ENCODE results near the gene POU2F3. TPM values are rescaled to one million over a fixed set of nuclear protein-coding genes. Genes with fewer than 3 reads are reported as not detected.

POU2F3 gene
- total and polyA plus RNA-seq, 5 donors = 0.05 to 0.31 (median 0.20) TPM; not detected in 1

DNA sequence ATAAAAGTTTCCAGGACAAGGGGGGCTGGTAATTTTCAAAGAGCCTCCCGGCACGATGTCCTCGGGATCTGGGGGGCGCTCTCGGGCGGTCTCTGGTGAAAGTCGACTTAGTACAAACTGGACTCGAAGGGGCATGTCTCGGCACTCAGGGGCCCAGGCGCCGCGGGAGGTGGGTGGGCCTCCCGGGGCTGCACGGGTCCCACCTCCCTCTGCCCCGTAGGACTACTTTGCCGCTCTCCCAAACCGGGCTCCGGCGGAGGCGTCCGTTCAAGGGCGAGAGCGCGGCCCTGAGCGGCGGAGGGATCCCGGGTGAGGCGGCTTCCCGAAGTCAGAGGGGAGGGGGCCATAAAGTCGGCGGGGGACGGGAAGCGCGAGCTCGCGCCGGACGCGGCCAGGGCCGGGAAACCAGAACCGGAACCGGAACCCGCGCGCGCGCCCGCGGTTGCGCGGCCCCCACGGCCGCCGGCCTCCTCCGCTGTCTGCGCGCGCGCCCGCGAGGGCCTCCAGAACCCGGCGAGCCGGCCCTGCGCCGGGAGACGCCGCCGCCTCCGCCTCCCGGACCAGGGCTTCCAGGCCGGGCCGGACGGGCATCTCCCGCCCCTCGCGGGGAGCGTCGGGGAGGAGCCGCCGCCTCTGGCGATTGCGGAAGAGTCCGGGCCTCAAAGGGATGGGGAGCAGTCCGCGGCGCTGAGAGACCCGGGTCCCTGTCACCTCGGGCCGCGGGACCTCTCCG, 96.1 kb downstream of the POU2F3 start, which contains the start of gene ARHGEF12:
Gene ARHGEF12, plus strand, starts transcription at position 506 of the 733 bp plus-strand sequence. CDS start 831 bp downstream, outside the sequence.
- WGBS = under 1% methylated on average over 92 of the region's 92 CpGs
- peak; percentile 87 to 88 for ATAC-seq
- intact Hi-C loops (cut with DNase I) = loop anchor here in 3 of 4 donors (5.0 to 10.0 kb wide), 3 partner anchors 96 to 159 kb away; no protein-coding TSS in a partner anchor
- Histone ChIP-seq H3K9me3 (ENCODE audit: control insufficient read depth, low read length) (no peaks in the 10 kb centered on the region), H3K27ac (ENCODE audit: low read length) (peak within 1 kb of the TSS; percentile 99), H3K4me3 (ENCODE audit: low read length) (peak within 1 kb of the TSS; percentile 94), H3K4me1 (ENCODE audit: control insufficient read depth, insufficient read depth, low read length) (no peaks in the 10 kb centered on the region), H3K27me3 (ENCODE audit: control insufficient read depth, insufficient read depth) (no peaks in the 10 kb centered on the region)
- peak; percentile 97 to 99 (median 98) for DNase-seq

DNA sequence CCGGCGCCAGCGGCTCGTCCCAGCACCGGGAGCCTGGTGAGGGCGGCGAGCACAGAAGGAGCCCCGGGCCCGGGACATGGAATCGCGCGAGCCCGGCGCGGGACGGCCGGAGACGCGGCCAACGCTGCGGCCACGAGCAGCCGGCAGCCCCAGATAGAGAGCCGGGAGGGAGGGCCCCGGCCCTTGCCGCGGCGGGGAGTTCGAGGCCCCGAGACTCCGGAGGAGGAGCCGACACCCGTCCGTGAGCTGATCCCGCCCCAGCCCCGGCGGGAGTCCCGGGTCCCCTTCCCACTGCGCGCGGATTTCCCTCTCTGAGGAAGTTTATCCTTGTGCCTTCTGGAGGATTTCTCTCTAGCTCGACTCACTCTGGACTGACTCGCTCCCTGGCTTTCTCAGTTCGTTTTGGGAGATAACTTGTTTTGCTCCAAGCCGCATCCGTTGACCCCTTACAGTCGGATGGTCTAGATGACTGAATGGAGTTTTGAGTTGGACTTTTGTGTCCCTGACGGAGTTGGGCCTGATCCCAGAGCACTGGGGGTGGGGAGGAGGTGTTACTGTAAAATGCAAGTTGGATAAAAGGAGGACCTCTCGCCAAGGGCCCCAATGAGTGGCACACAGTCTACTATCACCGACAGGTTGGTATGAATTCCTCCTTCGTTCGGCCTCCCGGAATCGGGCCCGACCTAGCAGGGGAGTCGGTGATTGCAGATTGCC, 96.9 kb downstream of the POU2F3 start:
- under 1% methylated on average over 56 of the region's 56 CpGs for WGBS
- intact Hi-C loops (cut with DNase I) = loop anchor here in 3 of 4 donors (5.0 to 10.0 kb wide), 3 partner anchors 96 to 158 kb away; no protein-coding TSS in a partner anchor
- ATAC-seq = peak; percentile 47 to 55
- Histone ChIP-seq H3K4me1 (ENCODE audit: control insufficient read depth, insufficient read depth, low read length) (no peaks in the 10 kb centered on the region), H3K9me3 (ENCODE audit: control insufficient read depth, low read length) (no peaks in the 10 kb centered on the region), H3K27ac (ENCODE audit: low read length) (peak overlapping the region; percentile 98), H3K27me3 (ENCODE audit: control insufficient read depth, insufficient read depth) (no peaks in the 10 kb centered on the region), H3K4me3 (ENCODE audit: low read length) (peak overlapping the region; percentile 94)
- DNase-seq = peak; percentile 66 to 87 (median 79)

DNA sequence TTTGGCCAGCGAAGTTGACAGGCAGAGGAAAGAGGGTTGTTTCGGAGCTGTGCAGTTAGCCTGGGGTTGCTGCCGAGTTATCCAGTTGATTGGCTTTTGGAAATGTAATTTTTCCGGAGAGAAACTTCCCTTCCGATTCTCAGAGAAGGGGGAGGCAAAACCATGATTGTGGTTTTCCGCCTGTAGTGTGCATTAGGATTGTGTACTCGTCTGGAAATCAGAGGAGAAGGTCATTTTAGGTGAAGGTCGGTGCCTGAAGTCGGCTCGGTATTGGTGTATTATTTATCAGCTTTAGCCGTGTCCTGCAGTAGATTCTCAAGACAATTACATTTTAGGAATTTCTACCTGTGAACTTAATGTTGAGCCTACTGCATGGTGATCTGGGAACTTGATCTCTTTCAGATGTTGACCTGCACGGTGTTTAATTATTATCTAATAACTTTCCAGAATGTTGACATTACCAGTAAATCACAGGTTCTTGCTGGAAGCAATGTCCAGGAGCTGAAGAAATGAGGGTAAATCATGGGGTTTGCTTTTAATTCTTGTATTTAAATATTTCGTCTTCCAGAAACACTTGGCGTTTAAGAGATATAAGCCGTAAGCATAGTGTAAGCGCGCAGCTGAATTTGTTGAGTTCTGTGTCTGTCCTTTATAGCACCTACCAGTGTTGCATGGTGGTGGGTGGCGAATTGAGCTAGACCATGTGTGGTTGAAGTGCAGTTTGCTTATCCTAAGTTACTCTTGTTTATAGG, 97.6 kb downstream of the POU2F3 start:
- 6% methylated on average over 18 of the region's 18 CpGs for WGBS
- DNase-seq = no peak
- H3K27me3 ChIP-seq (ENCODE audit: control insufficient read depth, insufficient read depth) = no peaks in the 10 kb centered on the region
- no peaks in the 10 kb centered on the region for H3K9me3 ChIP-seq (ENCODE audit: control insufficient read depth, low read length)
- no peaks in the 10 kb centered on the region for H3K4me1 ChIP-seq (ENCODE audit: control insufficient read depth, insufficient read depth, low read length)
- no peak for ATAC-seq
- intact Hi-C loops (cut with DNase I) = loop anchor here in 3 of 4 donors (5.0 to 10.0 kb wide), 3 partner anchors 95 to 157 kb away; no protein-coding TSS in a partner anchor
- peak overlapping the region; percentile 94 for H3K4me3 ChIP-seq (ENCODE audit: low read length)
- peak overlapping the region; percentile 98 for H3K27ac ChIP-seq (ENCODE audit: low read length)

DNA sequence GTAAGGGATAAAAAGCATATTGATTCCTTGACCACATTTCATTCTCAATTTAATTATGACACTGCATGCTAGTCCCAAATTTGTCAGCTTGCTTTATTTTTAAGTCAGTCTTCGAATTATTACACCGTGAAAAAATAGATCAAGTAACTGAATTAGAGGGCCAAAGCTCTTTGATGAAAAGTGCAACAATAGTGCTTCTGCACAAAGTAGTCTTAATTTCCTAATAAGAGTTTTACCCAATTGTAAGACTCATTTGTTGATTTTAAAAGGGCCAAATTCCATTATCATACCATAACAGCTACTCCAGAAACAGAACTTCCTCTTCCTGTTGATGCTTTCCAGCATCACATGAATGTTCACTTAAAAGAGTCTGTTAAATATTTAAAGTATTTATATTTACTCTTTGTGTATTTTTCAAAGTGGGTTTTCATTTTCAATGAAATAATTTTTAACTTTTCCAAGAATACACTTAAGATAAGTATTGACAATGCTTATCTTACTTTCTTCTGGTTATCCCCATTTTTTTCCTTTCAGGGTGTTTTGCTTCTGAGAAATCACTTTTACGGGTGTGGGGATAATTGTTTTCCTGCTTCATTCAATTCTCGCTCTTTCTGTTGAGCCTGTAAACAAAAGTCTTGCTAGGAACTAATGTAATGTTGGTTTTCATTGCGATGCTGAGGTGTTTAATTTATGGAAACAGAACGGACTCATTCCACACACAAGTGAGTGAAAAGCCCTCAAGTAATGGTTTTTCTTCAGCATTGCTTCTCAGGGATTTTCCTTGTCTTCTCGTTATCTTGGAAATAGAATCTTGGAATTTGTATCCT, 98.4 kb downstream of the POU2F3 start:
- ATAC-seq (no peak), DNase-seq (no peak)
- Histone ChIP-seq H3K4me1 (ENCODE audit: control insufficient read depth, insufficient read depth, low read length) (no peaks in the 10 kb centered on the region), H3K27ac (ENCODE audit: low read length) (no peak overlapping the region), H3K27me3 (ENCODE audit: control insufficient read depth, insufficient read depth) (no peaks in the 10 kb centered on the region), H3K9me3 (ENCODE audit: control insufficient read depth, low read length) (no peaks in the 10 kb centered on the region), H3K4me3 (ENCODE audit: low read length) (peak overlapping the region; percentile 94)
- intact Hi-C loops (cut with DNase I) = loop anchor here in 3 of 4 donors (5.0 to 10.0 kb wide), 3 partner anchors 94 to 156 kb away; no protein-coding TSS in a partner anchor
- 14% methylated on average over 7 of the region's 7 CpGs for WGBS

DNA sequence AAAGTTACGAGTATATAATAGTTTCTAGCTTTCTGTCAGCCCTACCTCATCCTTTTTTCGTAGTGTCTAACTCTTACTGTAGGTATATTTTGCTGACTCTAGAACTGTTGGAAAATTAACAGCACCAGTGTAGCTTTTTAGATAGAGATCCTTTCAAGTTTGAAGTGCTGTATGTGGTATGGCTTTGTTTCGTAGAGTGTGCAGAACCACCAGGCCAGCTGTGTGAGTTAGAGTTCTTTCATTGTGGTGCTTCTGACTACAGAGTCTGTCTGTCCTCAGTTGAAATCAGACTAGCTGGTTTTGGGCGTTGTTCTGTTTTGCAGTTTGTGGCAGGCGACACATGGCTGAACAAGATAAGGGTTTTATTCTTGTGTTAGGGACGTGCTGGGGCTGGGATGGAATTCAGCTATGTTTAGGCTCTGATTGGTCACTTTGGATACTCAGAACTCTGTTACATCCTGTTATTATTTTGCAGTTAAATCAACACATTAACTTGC, 99.5 kb downstream of the POU2F3 start:
- Histone ChIP-seq H3K4me1 (ENCODE audit: control insufficient read depth, insufficient read depth, low read length) (peaks cover 4% of the 10 kb centered on the region), H3K27me3 (ENCODE audit: control insufficient read depth, insufficient read depth) (no peaks in the 10 kb centered on the region), H3K4me3 (ENCODE audit: low read length) (peak overlapping the region; percentile 94), H3K9me3 (ENCODE audit: control insufficient read depth, low read length) (no peaks in the 10 kb centered on the region), H3K27ac (ENCODE audit: low read length) (peak overlapping the region; percentile 85)
- ATAC-seq = peak; percentile 45 to 50
- DNase-seq = peak in 1 of 3 donors; percentile 67
- WGBS = 8% methylated on average over 6 of the region's 6 CpGs
- intact Hi-C loops (cut with DNase I) = loop anchor here in 3 of 4 donors (5.0 to 10.0 kb wide), 3 partner anchors 93 to 155 kb away; no protein-coding TSS in a partner anchor

DNA sequence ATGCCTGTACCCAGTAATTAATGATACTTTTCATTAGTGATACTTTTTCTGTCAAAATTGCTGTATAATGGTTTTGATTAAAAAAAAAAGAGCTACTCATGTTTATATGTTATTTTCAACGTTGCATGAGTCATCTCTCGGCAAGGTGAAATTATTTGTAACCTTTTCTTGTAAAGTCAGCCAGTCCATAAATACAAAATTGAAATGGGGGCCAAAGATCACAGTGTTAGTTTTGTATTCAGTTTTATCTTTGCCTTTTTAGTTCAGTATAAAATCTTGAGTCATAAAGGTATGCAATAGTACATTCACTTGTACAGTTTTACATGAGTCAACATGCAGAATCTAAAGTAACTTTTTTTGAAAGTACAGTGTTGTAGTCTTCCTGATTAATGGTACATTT, 100.6 kb downstream of the POU2F3 start:
- H3K4me1 ChIP-seq (ENCODE audit: control insufficient read depth, insufficient read depth, low read length) = peaks cover 6% of the 10 kb centered on the region
- intact Hi-C loops (cut with DNase I) = loop anchor here in 2 of 4 donors (5.0 to 10.0 kb wide), 2 partner anchors 52 to 64 kb away; no protein-coding TSS in a partner anchor
- no peak overlapping the region for H3K27ac ChIP-seq (ENCODE audit: low read length)
- 23% methylated on average over 2 of the region's 2 CpGs for WGBS
- no peaks in the 10 kb centered on the region for H3K9me3 ChIP-seq (ENCODE audit: control insufficient read depth, low read length)
- DNase-seq (no peak), ATAC-seq (no peak)
- no peaks in the 10 kb centered on the region for H3K27me3 ChIP-seq (ENCODE audit: control insufficient read depth, insufficient read depth)
- H3K4me3 ChIP-seq (ENCODE audit: low read length) = no peak overlapping the region

DNA sequence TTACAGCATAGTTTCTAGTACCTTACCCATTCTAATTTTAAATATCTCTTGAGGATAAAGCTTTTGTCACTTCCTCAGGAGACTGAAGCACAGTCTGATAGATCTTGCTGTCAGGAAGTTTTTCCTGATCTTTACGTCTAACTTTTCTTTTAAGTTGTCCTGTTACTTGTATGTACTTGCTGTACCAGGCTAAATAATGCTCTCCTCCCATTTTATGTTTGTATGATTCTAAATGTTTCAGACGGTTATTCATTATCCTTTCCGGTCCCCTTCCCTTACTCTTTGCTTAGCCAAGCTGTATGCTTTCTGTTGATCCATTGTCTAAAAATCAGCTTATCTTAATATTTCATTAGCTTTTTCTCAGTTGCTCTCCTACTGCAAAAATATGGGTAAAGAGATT, 102.3 kb downstream of the POU2F3 start:
- intact Hi-C loops (cut with DNase I) = loop anchor here in 2 of 4 donors (5.0 to 10.0 kb wide), 2 partner anchors 50 to 63 kb away; no protein-coding TSS in a partner anchor
- Histone ChIP-seq H3K4me1 (ENCODE audit: control insufficient read depth, insufficient read depth, low read length) (peaks cover 6% of the 10 kb centered on the region), H3K27me3 (ENCODE audit: control insufficient read depth, insufficient read depth) (no peaks in the 10 kb centered on the region), H3K27ac (ENCODE audit: low read length) (no peak overlapping the region), H3K4me3 (ENCODE audit: low read length) (no peak overlapping the region), H3K9me3 (ENCODE audit: control insufficient read depth, low read length) (no peaks in the 10 kb centered on the region)
- WGBS = 32% methylated on average over 3 of the region's 3 CpGs
- DNase-seq (no peak), ATAC-seq (no peak)

DNA sequence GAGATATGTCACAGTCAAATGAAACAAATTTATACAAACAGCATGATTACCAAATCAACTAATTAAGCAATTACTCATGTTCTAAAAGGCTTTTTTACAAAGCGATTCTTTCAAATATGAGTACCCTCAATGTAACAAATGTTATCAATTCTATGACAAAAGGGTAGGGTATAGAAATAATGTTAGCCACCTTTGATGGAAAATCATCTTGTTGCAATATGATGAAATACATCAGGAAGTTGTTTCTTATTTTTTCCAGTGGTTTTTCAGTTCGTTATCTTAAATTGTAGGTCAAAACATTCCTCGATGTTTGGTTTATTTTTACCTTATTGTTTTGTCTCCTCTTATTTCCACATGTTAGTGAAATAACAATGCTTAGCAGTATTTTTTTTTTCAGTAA, 102.7 kb downstream of the POU2F3 start:
- Histone ChIP-seq H3K27me3 (ENCODE audit: control insufficient read depth, insufficient read depth) (no peaks in the 10 kb centered on the region), H3K4me1 (ENCODE audit: control insufficient read depth, insufficient read depth, low read length) (peaks cover 6% of the 10 kb centered on the region), H3K9me3 (ENCODE audit: control insufficient read depth, low read length) (no peaks in the 10 kb centered on the region), H3K27ac (ENCODE audit: low read length) (no peak overlapping the region), H3K4me3 (ENCODE audit: low read length) (no peak overlapping the region)
- DNase-seq (no peak), ATAC-seq (no peak)
- intact Hi-C loops (cut with DNase I) = loop anchor here in 2 of 4 donors (5.0 to 10.0 kb wide), 2 partner anchors 50 to 62 kb away; no protein-coding TSS in a partner anchor
- WGBS = 63% methylated on average over 3 of the region's 3 CpGs

DNA sequence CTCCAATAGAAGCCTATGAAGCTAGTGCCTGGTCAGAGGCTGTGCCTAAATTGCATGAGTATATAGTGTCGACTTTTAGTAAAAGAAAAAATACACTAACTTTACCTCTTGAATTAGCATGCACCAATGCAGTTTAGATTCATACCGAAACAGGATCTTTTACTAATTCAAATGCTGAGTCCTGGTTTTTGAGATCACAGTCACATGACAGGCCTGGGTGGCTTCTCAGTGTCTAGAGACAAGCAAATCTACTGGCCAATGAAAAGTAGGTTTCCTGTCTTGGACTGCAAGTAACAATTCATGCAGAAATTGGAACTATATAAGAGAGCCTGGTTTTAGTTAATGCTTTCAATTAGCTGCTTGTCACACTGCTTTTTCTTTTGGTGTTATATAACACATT, 103.5 kb downstream of the POU2F3 start:
- Histone ChIP-seq H3K4me3 (ENCODE audit: low read length) (no peak overlapping the region), H3K4me1 (ENCODE audit: control insufficient read depth, insufficient read depth, low read length) (peaks cover 6% of the 10 kb centered on the region), H3K27me3 (ENCODE audit: control insufficient read depth, insufficient read depth) (no peaks in the 10 kb centered on the region), H3K27ac (ENCODE audit: low read length) (no peak overlapping the region), H3K9me3 (ENCODE audit: control insufficient read depth, low read length) (no peaks in the 10 kb centered on the region)
- WGBS = 60% methylated on average over 2 of the region's 2 CpGs
- no peak for ATAC-seq
- intact Hi-C loops (cut with DNase I) = loop anchor here in 2 of 4 donors (5.0 to 10.0 kb wide), 2 partner anchors 49 to 61 kb away; no protein-coding TSS in a partner anchor
- no peak for DNase-seq
